Calu3 (cell line): ENCODE data around the gene ATP1A2. TPM values are rescaled to one million over a fixed set of nuclear protein-coding genes. Genes with fewer than 3 reads are reported as not detected.

Source experiments
- BruUV-seq: library from RNA; stranded (reverse); fragments of 400-500 nt; replicated peaks from 2 replicates; lab custom pipeline; 2021; lab: Mats Ljungman, UMichigan
- CTCF ChIA-PET: fragments of 300-600 bp; sonication (Branson Sonifier 250); formaldehyde crosslinking; loops from one replicate; lab custom pipeline; 2022; ENCODE audit warnings: antibody characterized with exemption; lab: Charles Lee
- DNase-seq: peaks from one replicate; pipeline ENCODE4 v3.0.0; 2022
- H3K27ac Mint-ChIP-seq: one replicate; pipeline ENCODE4 v1.8.0; 2022; ENCODE audit warnings: mixed read lengths; ENCODE audit not compliant: unreplicated experiment
- H3K27me3 Mint-ChIP-seq: one replicate; pipeline ENCODE4 v1.8.0; 2022; ENCODE audit warnings: mixed read lengths; ENCODE audit not compliant: unreplicated experiment
- H3K36me3 Mint-ChIP-seq: one replicate; pipeline ENCODE4 v1.8.0; 2022; ENCODE audit warnings: mild to moderate bottlenecking, moderate library complexity, mixed read lengths; ENCODE audit not compliant: insufficient read depth, unreplicated experiment
- H3K4me1 Mint-ChIP-seq: one replicate; pipeline ENCODE4 v1.8.0; 2022; ENCODE audit warnings: mild to moderate bottlenecking, low read depth, mixed read lengths; ENCODE audit not compliant: unreplicated experiment
- H3K4me3 Mint-ChIP-seq: one replicate; pipeline ENCODE4 v1.8.0; 2022; ENCODE audit warnings: mild to moderate bottlenecking, low read depth, moderate library complexity, mixed read lengths; ENCODE audit not compliant: unreplicated experiment
- H3K9me3 Mint-ChIP-seq: one replicate; pipeline ENCODE4 v1.8.0; 2022; ENCODE audit warnings: low read depth, mixed read lengths; ENCODE audit not compliant: unreplicated experiment
- CTCF ChIP-seq: fragments of 200-600 bp; IDR thresholded peaks from one replicate; pipeline ENCODE4 v1.8.0; 2022; ENCODE audit warnings: antibody characterized with exemption; ENCODE audit not compliant: unreplicated experiment
- intact Hi-C: fragments of 100-400 bp; cut with micrococcal nuclease; formaldehyde crosslinking; loops from one replicate; pipeline ENCODE4 v1.10.0; 2022; ENCODE audit not compliant: unreplicated experiment
- total RNA-seq: library from RNA; stranded (reverse); gene quantifications from 2 replicates; pipeline ENCODE4 v1.2.3, GENCODE V29; 2022

ATP1A2 gene
- total RNA-seq, 1 experiment from 2014 or later = not detected

DNA sequence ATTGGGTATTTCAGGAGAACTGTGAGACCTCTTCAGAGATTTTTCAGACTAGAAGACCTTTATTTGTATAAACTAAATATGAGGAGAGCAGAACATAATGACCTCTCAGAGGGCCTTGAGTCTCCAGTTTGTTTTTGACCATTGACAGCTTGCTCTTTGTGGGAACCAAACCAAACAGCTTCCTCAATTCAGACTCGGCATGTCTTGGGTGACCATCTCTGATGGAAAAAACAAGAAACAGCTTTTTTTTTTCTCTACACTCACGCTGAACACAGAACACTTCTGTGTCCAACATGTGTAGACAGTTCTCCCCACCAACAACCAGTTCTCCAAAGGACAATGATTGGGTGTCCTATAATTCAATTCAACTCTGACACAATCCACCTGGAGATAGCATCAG lies 47.4 kb downstream of the ATP1A2 start:
- TF ChIP-seq CTCF = no peak
- no peak overlapping the region for H3K4me3 Mint-ChIP-seq
- H3K9me3 Mint-ChIP-seq = no peaks in the 10 kb centered on the region
- no peaks in the 10 kb centered on the region for H3K4me1 Mint-ChIP-seq
- no peak for DNase-seq
- no peak overlapping the region for H3K27ac Mint-ChIP-seq
- intact Hi-C loops = no loop called here
- CTCF ChIA-PET = no interaction called here
- H3K36me3 Mint-ChIP-seq = no peaks in the 10 kb centered on the region
- no TSS peak for BruUV-seq
- peaks cover 81% of the 10 kb centered on the region for H3K27me3 Mint-ChIP-seq

DNA sequence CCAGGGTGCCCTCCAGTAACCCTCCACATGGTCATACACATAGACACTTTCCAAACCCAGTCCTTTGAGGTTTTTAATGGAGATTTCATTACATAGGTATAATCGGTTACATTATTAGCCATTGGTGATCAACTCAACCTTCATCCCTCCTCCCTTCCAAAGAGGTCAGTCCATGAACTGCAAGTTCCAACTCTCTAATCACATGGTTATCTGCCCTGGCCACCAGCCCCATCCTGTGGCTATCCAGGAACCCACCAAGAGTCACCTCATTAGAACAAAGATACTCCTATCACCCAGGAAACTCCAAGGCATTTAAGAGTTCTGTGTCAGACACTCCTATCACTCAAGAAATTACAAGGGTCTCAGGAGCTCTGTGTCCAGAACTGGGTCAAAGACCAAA lies 48.1 kb downstream of the ATP1A2 start:
- Mint-ChIP-seq H3K27me3 (peaks cover 74% of the 10 kb centered on the region), H3K4me3 (no peak overlapping the region), H3K9me3 (no peaks in the 10 kb centered on the region), H3K27ac (no peak overlapping the region), H3K36me3 (no peaks in the 10 kb centered on the region), H3K4me1 (no peaks in the 10 kb centered on the region)
- no peak for TF ChIP-seq CTCF
- intact Hi-C loops = no loop called here
- CTCF ChIA-PET = no interaction called here
- no TSS peak for BruUV-seq
- no peak for DNase-seq

- Mint-ChIP-seq H3K9me3 (no peaks in the 10 kb centered on the region), H3K36me3 (no peaks in the 10 kb centered on the region), H3K27ac (no peak overlapping the region), H3K27me3 (peaks cover 74% of the 10 kb centered on the region), H3K4me1 (no peaks in the 10 kb centered on the region), H3K4me3 (no peak overlapping the region)
- CTCF ChIA-PET = no interaction called here
- no peak for TF ChIP-seq CTCF
- intact Hi-C loops = no loop called here
- DNase-seq = no peak
- no TSS peak for BruUV-seq
Observed at GRCh38 chr1:160164121-160164520, 48.6 kb downstream of the ATP1A2 start.

DNA sequence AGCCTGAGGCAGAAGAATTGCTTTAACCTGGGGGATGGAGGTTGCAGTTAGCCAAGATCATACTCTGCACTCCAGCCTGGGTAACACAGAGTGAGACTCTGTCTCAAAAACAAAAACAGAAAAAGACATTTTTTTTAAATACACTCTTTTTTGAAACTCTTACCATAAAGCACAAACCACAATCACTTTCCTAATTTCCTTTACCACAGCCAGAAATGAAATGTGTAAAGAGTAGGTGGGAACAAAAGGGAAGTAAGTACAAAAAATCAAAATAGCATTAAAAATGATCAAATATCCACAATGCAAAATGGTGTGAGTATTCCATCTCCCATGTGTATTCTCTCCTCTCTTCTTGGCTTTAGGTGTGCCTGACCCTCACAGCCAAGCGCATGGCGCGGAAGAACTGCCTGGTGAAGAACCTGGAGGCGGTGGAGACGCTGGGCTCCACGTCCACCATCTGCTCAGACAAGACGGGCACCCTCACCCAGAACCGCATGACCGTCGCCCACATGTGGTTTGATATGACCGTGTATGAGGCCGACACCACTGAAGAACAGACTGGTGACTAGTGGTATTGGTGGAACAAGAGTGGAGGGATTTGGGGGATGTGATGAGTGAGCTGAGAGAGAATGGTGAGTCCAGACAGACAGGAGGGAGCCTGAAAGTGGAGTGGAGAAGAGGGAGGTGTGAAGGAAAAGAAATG lies 50.8 kb downstream of the ATP1A2 start:
- H3K9me3 Mint-ChIP-seq = no peaks in the 10 kb centered on the region
- CTCF ChIA-PET = no interaction called here
- DNase-seq = no peak

More for the DNA sequence above, 50.8 kb downstream of the ATP1A2 start:
- intact Hi-C loops = no loop called here
- Mint-ChIP-seq H3K27ac (no peak overlapping the region), H3K36me3 (no peaks in the 10 kb centered on the region), H3K27me3 (peaks cover 85% of the 10 kb centered on the region), H3K4me1 (no peaks in the 10 kb centered on the region), H3K4me3 (no peak overlapping the region)
- no TSS peak for BruUV-seq
- no peak for TF ChIP-seq CTCF
